Mammary epithelial cell (primary cell): ENCODE data around the gene WRAP73.

Experiments
- EZH2 ChIP-seq: IDR thresholded peaks from 2 replicates; pipeline ENCODE4 v1.6.1; 2012; ENCODE audit warnings: low read length, inconsistent platforms, borderline replicate concordance
- TF ChIP-seq, protein P1 (sequence below), 2 donors: IDR thresholded peaks in 1 of 2; conservative IDR thresholded peaks in 1 of 2; 2 replicates each; pipeline ENCODE4 v1.5.1; 2011 to 2012; ENCODE audit warnings: inconsistent platforms in 2 of 2, low read length in 2 of 2, mild to moderate bottlenecking in 2 of 2, control low read depth in 1 of 2, low read depth in 1 of 2; ENCODE audit not compliant: insufficient read depth in 1 of 2; ENCODE audit errors: extremely low read depth in 1 of 2

- TF ChIP-seq, protein P1, sequence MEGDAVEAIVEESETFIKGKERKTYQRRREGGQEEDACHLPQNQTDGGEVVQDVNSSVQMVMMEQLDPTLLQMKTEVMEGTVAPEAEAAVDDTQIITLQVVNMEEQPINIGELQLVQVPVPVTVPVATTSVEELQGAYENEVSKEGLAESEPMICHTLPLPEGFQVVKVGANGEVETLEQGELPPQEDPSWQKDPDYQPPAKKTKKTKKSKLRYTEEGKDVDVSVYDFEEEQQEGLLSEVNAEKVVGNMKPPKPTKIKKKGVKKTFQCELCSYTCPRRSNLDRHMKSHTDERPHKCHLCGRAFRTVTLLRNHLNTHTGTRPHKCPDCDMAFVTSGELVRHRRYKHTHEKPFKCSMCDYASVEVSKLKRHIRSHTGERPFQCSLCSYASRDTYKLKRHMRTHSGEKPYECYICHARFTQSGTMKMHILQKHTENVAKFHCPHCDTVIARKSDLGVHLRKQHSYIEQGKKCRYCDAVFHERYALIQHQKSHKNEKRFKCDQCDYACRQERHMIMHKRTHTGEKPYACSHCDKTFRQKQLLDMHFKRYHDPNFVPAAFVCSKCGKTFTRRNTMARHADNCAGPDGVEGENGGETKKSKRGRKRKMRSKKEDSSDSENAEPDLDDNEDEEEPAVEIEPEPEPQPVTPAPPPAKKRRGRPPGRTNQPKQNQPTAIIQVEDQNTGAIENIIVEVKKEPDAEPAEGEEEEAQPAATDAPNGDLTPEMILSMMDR (conservative IDR thresholded peaks at IDR 0.05 in 1 of 2, IDR thresholded peaks at IDR 0.05 in 1 of 2; ENCODE audit: extremely low read depth in 1 of 2, insufficient read depth in 1 of 2, low read depth in 1 of 2, low read length in 2 of 2), result no peak
- no peak for TF ChIP-seq EZH2
Measured at GRCh38 chr1:3603156-3603555, 46.7 kb downstream of the WRAP73 start.
